SK-N-SH (cell line): Measurements from ENCODE around the gene FBF1.
A peak's percentile ranks its signal among the peaks of the same experiment; 100 is the strongest.

Experiments
- GATA2 ChIP-seq: sonication (generic); formaldehyde crosslinking; IDR thresholded peaks from 2 replicates; pipeline ENCODE4 v1.5.0; 2020; ENCODE audit warnings: mild to moderate bottlenecking, missing genetic modification reagents
- POLR2AphosphoS5 ChIP-seq: IDR thresholded peaks from 2 replicates; pipeline ENCODE4 v1.6.1; 2012; ENCODE audit warnings: low read depth, low read length
- TEAD4 ChIP-seq: IDR thresholded peaks from 2 replicates; pipeline ENCODE4 v1.4.0; 2012; ENCODE audit warnings: mild to moderate bottlenecking, borderline replicate concordance; ENCODE audit not compliant: insufficient read depth
- TF ChIP-seq, protein P1 (sequence below): fragments of 200-600 bp; sonication (generic); IDR thresholded peaks from 2 replicates; pipeline ENCODE4 v1.6.1; 2017; ENCODE audit warnings: antibody characterized with exemption, mild to moderate bottlenecking, moderate library complexity
- TF ChIP-seq, protein P2 (sequence below): IDR thresholded peaks from 2 replicates; pipeline ENCODE4 v1.4.0; 2012; ENCODE audit warnings: low read depth

DNA sequence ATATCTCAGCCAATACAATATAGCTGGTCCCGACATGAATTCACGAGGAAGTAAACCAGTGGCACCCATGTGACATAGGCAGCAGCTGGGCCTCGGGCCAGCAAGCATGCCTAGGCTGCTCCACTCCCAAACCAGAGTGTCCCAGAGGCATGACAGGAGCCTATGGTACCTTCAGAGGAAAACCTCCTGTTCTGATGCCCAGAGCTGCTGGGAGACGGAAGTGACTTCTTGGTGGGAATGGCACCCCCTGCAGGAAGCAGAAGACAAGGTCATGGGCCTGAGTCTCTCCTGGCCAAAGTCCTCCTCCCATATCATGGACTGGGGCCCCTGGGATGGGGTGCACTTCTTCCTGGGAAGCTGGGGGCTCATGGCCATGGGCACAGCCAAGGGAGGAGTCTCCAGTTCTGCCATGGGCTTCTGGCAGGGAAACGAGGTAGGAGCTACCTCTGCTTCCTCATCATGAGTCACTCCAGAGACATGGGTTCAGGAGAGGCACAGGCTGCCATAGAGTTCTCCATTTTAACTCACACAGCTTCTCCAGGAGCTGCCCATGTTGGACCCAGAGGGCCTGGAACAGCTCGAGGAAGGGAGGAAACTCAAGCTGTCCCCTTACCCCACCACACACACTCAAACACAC lies 13.4 kb downstream of the FBF1 start:
- TF ChIP-seq, protein P1, sequence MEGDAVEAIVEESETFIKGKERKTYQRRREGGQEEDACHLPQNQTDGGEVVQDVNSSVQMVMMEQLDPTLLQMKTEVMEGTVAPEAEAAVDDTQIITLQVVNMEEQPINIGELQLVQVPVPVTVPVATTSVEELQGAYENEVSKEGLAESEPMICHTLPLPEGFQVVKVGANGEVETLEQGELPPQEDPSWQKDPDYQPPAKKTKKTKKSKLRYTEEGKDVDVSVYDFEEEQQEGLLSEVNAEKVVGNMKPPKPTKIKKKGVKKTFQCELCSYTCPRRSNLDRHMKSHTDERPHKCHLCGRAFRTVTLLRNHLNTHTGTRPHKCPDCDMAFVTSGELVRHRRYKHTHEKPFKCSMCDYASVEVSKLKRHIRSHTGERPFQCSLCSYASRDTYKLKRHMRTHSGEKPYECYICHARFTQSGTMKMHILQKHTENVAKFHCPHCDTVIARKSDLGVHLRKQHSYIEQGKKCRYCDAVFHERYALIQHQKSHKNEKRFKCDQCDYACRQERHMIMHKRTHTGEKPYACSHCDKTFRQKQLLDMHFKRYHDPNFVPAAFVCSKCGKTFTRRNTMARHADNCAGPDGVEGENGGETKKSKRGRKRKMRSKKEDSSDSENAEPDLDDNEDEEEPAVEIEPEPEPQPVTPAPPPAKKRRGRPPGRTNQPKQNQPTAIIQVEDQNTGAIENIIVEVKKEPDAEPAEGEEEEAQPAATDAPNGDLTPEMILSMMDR = peak; percentile 46
- no peak for TF ChIP-seq TEAD4
- TF ChIP-seq, protein P2, sequence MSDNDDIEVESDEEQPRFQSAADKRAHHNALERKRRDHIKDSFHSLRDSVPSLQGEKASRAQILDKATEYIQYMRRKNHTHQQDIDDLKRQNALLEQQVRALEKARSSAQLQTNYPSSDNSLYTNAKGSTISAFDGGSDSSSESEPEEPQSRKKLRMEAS = no peak
- no peak for TF ChIP-seq GATA2 (CRISPR knock-in tag)
- TF ChIP-seq POLR2AphosphoS5 = no peak
